Measurements from ENCODE around the gene ADTRP.
"Not testable (repeated sequence)": the region's sequence is repeated elsewhere in the genome, so short reads cannot be mapped to it uniquely, and the experiment has no call there.

The ADTRP gene

GRCh38 chr6:11689847-11690246 is 88.8 kb downstream of the ADTRP start:
- no peak for DNase-seq

GRCh38 chr6:11689400-11689799 is 89.2 kb downstream of the ADTRP start:
- not testable (repeated sequence) for DNase-seq

GRCh38 chr6:11688425-11688709 is 90.2 kb downstream of the ADTRP start:
- DNase-seq = no peak

GRCh38 chr6:11685481-11686093 is 93.0 kb downstream of the ADTRP start:
- no peak for DNase-seq

GRCh38 chr6:11684901-11685480 is 93.6 kb downstream of the ADTRP start:
- no peak for DNase-seq

- DNase-seq = no peak
Measured at GRCh38 chr6:11683871-11684270, 94.7 kb downstream of the ADTRP start.

GRCh38 chr6:11682561-11682975 is 96.0 kb downstream of the ADTRP start:
- DNase-seq = no peak

- DNase-seq = no peak
Measured at GRCh38 chr6:11681770-11682169, 96.8 kb downstream of the ADTRP start.

- no peak for DNase-seq
Measured at GRCh38 chr6:11681357-11681756, 97.2 kb downstream of the ADTRP start.

GRCh38 chr6:11680479-11680878 is 98.1 kb downstream of the ADTRP start:
- DNase-seq = not testable (repeated sequence)

- DNase-seq = no peak
Measured at GRCh38 chr6:11679099-11679498, 99.5 kb downstream of the ADTRP start.

GRCh38 chr6:11675601-11676000 is 103.0 kb downstream of the ADTRP start:
- DNase-seq = no peak

GRCh38 chr6:11672669-11673068 is 105.9 kb downstream of the ADTRP start:
- DNase-seq = no peak

GRCh38 chr6:11672256-11672655 is 106.3 kb downstream of the ADTRP start:
- DNase-seq = no peak

GRCh38 chr6:11669696-11670095 is 108.9 kb downstream of the ADTRP start:
- DNase-seq = no peak

- DNase-seq = no peak
Measured at GRCh38 chr6:11668455-11668854, 110.1 kb downstream of the ADTRP start.

GRCh38 chr6:11667876-11668275 is 110.7 kb downstream of the ADTRP start:
- DNase-seq = no peak

GRCh38 chr6:11665604-11666326 is 112.8 kb downstream of the ADTRP start:
- DNase-seq = no peak

All from T-helper 9 cell (primary cell).